Measurements from ENCODE around the gene RPS17.

The RPS17 gene

DNA sequence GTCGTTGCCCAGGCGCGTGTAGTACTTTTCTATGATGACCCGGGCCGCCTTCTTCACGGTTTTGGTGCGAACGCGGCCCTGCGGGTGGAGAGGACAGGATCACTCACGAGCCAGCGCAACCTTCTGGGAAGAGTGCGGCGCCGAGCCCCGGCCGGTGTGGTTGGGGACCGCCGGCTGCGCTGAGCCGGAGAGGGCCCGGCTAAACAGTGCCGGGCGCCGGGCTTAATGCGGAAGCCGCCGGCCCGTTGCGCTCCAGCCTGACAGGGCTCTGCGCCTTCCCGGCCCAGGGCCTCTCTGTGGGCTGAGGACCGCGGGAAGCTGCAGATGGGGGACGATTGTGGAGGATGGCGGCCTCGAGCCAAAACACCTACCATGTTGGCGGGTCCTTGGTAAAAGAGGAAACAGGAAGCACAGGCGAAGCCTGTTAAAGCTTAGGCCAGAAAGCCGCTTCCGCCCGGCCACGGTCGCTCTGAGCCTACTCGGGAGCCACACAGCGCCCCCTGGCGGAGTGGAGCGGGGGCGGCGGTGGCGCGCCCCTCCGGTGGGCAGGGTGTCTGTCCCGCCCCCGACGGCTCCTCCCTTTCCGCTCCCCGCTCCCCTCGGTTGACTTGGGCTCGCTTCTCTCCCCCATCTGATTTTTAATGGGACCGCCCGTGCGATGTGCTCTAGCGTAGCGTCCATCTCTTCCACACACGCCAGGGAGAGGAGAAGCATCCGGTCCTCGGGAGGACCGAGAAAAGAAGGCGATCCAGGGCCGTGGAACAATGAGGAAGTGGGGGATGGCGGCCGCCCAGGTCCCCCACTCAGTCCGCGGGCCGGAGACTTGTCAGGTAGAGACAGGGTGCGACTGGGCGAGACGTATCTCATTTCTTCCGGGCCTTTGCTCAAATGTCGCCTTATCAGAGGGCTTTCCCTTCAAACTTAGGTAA is at the start of gene RPS17:
Gene RPS17, minus strand, starts transcription at position 403 of the 929 bp plus-strand sequence. Its CDS starts 29 bp downstream, at position 374.
- peak; percentile 97 to 99 for DNase-seq

DNA sequence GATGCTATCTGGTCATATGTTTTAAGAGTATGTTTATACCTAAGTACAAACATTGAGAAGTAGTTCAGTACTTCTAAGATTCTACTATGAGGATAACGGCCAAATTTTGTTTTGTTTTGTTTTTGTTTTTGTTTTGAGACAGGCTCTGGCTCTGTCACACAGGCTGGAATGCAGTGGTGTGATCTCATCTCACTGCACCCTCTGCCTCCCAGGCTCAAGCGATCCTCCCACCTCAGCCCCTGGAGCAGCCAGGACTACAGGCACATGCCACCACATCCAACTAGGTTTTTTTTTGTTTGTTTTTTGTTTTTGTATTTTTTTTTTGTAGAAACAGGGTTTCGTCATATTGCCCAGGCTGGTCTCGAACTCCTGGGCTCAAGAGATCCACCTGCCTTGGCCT is 47.5 kb upstream of the RPS17 start:
- DNase-seq, result no peak

DNA sequence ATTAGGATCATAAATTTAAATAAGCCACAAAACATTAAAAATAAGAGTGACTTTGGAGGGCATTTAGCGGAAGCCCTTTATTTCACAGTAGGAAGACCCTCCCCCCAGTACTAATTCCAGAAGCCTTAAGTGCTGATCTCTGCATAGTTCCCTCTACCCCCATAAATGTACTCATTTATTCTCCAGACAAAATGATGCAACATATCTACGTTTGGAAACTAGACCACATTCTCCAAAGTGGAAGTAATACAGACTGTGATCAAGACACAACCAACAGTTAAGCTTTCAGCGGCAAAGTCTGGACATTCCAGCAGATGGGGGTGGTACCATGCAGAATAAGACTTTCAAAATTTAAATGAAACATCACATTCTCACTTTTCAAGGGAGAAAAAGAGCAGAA is 44.8 kb upstream of the RPS17 start:
- DNase-seq, result no peak

- DNase-seq, result no peak
Measured at GRCh38 chr15:82580713-82581112, 40.5 kb upstream of the RPS17 start.

- no peak for DNase-seq
Measured at GRCh38 chr15:82575335-82575734, 35.1 kb upstream of the RPS17 start.

DNA sequence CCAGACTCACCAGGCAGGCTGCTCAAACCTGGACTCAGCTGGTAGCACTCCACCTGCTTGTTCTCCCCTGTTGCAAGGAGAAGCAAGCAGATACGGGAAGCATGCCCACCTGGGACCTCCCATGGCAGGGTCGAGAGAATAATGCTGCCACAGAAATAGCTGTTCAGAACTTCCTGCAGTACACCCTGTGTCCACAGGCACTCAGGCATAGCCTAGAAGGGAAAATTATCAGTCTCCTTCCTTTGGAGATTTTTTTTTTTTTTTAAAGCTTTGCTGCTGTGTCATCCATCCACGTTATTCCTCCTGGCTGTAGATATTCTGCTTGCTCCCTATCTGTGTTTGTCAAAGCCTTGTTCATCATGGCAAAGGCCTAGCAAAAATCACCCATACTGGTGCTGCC is 32.7 kb upstream of the RPS17 start:
- no peak for DNase-seq

DNA sequence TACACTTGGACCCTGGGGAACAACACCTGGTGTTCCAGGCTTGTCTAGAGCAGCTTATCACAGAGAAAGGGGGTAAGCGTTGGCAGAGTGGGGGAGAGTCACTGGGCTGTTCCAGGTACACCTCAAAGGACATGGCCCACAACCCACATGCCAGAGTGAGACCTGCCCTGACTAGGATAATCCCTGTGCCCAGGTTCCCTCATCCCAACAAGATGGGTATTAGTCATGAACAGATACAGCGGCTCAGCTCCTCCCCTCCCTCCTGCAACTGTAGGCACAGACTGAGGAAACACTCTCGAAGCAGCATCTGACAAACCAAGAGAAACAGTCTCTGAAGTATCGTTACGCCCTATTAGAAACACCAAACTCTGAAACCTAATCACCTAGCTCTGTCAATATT is 32.1 kb upstream of the RPS17 start:
- DNase-seq, result no peak

- no peak for DNase-seq
Measured at GRCh38 chr15:82571722-82572222, 31.5 kb upstream of the RPS17 start.

DNA sequence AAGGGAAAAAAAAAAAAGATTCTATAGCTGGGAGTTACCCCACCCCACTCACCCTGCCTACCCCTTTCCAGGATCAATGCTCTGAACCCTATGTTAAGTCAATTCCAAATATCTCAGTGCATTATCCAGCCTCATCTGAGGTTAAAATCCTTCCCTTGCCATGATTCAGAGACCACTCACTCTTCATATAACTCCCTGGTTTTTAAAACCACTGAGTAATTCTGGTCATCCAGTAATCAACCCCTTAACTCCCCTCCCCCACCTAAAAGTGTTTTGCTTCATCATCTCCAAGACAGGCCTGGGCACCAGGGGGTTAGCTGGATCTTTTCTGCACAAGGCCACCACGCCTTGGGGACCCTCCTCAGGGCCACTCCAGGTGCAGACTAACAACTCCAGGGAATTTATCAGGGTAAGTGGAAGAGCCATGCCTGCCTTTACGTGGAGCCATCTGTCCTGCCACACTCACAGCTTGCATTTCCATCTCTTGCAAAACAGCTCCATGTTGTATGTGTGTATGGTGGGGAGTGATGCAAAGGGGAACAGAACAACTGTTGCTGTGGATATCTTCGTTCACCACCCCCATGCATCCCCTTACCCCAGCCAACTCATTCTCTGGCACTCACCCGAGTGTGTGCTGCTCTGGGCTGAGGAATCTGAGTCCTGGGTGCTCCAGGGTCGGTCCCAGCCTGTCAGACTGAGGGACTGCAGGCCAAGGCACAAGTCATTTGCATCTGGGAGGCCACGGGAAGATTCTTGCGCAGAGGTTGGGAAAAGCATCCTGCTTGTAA is 30.7 kb upstream of the RPS17 start:
- no peak for DNase-seq

- DNase-seq, result no peak
Measured at GRCh38 chr15:82569834-82570233, 29.6 kb upstream of the RPS17 start.

DNA sequence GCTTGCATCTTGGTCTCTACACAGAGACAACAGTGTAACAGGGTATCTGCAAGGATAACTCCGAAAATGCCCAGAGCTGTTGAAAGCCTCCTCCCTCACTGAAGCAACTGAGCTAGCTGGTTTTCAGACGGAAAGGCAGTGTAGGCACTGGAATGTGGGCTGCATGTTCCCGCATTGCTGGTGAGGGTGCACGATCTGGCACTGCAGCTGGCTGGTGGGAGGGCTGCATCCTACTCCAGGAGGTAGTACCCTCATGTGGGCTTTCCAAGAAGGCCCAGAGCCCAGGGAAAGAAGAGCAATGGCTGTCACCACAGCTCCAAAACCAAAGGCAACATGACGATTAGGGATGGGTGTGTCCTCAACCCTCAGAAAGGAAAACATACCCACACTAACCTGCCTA is 28.7 kb upstream of the RPS17 start:
- DNase-seq, result no peak

- DNase-seq, result no peak
Measured at GRCh38 chr15:82567661-82568060, 27.4 kb upstream of the RPS17 start.

- DNase-seq, result no peak
Measured at GRCh38 chr15:82566690-82567089, 26.4 kb upstream of the RPS17 start.

DNA sequence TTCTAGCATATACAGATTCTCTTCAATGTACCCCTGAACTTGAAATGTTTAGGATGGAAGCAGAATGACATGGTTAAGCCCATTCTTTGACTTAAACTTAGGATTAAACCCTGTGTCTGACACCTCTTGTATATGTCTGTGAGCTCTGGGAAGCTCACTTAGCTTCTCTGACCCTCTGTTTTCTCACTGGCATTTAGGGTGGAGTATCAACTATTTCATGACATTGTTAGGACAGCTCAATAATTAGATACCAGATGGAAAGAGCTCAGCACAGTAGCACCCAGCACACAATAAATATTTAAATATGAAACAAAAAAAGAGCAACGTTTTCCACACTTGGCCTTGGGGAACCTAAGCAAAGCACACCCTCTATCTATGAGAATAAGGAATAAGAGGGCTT is 18.2 kb upstream of the RPS17 start:
- no peak for DNase-seq

DNA sequence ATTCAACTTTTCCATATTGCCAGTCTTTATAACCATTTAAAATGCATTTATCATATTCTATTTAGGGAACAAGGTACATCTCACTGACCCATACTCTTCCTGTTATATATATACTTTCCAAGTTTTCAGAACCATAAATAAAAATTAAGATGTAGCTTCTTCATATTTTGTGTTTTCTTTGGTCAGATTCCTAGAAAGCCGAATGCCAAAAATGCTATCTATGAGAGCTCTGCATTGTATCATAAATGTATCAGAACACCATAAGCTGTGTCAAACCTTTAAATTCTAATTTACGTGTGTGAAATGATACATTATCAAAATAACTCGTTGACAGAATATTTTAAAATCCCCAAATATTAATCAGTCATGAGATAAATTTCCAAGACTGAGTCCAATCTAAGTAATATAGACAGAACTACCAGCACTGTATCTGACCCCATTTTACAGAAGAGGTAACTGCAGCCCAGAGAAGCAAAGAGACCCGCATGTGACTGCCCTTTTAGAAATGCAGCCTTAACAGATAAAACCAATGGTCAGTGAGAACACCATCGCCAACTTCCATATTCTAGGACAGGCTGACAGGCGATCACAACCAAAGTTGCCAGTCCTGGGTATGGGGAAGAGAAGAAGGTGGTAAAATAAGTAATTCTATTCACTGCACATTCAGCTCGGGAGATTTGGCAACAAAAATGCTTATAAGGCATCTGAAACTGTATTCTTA is 16.2 kb upstream of the RPS17 start:
- DNase-seq, result no peak

- DNase-seq, result no peak
Measured at GRCh38 chr15:82554849-82555248, 14.6 kb upstream of the RPS17 start.

- DNase-seq, result no peak
Measured at GRCh38 chr15:82554351-82554750, 14.1 kb upstream of the RPS17 start.

DNA sequence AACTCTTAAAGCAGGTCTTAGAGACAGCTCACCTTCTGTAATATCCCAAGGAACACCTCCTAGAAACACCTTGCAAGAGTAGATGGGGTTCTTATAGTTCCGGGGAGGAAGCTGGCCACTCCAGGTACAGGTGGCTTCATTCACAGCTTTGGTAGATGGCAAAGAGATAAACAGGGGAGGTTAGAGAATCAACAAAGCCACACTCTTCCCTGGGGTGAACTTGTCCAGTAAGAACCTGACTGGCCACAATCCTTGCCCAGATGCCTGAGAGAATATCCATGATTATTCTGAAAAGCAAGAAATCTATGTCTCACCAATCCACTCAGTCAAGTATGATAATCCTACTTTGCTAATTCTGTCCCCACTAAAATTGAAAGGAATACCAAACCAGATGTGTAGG is 13.6 kb upstream of the RPS17 start:
- DNase-seq, result no peak

GRCh38 chr15:82552861-82553260 is 12.6 kb upstream of the RPS17 start:
- no peak for DNase-seq

GRCh38 chr15:82551646-82552247 is 11.5 kb upstream of the RPS17 start:
- no peak for DNase-seq

DNA sequence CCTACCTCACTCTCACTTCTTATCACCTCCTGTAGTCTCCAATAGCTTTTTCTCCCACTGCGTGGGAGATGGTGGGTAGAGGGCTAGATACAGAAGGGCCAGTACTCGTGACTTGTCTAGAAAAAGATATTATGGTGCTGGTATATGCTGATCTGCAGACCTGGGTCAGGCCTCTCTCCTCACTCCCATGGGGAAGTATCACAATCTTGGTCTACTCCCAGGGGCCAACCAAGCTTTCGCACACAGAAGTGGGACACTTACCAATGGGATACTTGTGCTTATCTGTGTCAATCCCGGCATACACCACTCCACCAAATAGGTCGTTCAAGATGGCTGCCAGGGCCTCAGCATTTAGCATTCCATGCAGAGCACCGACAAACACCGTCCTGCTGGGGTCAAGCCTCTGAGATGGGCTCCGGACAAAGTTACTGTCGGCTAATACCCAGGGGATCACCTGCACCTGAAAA is 9.0 kb upstream of the RPS17 start:
- DNase-seq, result no peak

- no peak for DNase-seq
Measured at GRCh38 chr15:82548700-82549099, 8.4 kb upstream of the RPS17 start.

DNA sequence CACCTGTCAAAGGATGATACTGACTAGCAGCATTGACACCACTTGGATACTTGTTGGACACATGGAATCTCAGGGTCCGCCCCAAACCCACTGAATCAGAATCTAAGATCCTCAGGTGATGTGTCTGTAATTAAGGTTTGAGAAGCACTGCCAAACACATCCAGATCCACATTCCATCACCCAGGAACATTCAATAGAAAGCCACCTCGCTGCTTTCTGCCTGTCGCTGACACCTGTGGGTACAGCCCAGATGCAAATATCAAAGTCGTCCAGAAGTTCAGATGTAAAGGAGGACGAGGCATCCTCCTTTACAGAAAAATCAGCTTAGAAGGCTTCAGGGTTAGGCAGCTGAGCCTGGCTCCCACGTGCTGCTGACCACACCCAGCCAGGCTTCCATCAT is 5.2 kb upstream of the RPS17 start:
- no peak for DNase-seq
